Measurements from ENCODE around the gene PCDHGB4.
"Not testable (repeated sequence)": the region's sequence is repeated elsewhere in the genome, so short reads cannot be mapped to it uniquely, and the experiment has no call there.

Gene PCDHGB4

DNA sequence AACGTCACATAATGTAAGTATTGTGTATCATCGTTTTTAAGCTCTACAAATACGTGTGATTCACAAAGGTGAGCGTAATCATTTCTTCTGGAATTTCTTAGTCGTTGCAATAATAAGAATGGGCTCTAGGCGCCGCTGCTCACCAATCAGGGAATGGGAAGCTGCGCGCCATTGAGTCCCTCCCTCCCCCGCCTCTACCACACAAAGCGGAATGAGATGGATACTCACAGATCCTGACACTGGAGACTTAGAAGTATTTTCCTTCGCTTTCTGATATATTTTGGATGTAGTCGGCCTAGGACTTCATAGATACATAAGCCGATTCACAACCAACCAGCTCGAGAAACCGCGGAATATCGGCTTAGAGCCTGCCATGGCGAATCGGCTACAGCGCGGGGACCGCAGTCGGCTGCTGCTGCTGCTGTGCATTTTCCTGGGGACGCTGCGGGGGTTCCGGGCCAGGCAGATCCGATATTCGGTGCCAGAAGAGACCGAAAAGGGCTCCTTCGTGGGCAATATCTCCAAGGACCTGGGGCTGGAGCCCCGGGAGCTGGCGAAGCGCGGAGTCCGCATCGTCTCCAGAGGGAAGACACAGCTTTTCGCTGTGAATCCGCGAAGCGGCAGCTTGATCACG is 33.5 kb downstream of the PCDHGB4 start, which contains the start of gene PCDHGA11:
PCDHGA11 (plus strand) TSS at position 197 of the 634 bp plus-strand sequence; CDS start at position 374, 177 bp downstream.
- H3K27ac ChIP-seq (ENCODE audit: low read depth, low read length, severe bottlenecking), result no peak within 1 kb of the TSS
- 90 to 95% methylated on average over 39 to 41 of the region's 42 CpGs for WGBS, 2 experiments (ENCODE audit: insufficient coverage in 2 of 2)
- H3K4me1 ChIP-seq (ENCODE audit: control insufficient read depth, insufficient read depth, low read length, poor library complexity, severe bottlenecking), result no peaks in the 10 kb centered on the region
- H3K36me3 ChIP-seq (ENCODE audit: control insufficient read depth, insufficient read depth, low read length), result peaks cover 75% of the 10 kb centered on the region
- H3K4me3 ChIP-seq (ENCODE audit: extremely low read depth, insufficient read depth, low read length, poor library complexity, severe bottlenecking), result no peak within 1 kb of the TSS
- peaks cover 72% of the 10 kb centered on the region for H3K9me3 ChIP-seq (ENCODE audit: control insufficient read depth, low read length)

DNA sequence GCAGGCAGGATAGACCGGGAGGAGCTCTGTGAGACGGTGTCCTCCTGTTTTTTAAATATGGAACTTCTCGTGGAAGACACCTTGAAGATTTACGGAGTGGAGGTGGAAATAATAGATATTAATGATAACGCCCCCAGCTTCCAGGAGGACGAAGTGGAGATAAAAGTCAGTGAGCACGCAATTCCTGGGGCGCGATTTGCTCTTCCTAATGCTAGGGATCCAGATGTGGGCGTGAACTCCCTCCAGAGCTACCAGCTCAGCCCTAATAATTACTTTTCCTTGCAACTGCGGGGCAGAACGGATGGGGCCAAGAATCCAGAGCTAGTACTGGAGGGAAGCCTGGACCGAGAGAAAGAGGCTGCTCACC is 34.0 kb downstream of the PCDHGB4 start:
- WGBS, 2 experiments (ENCODE audit: insufficient coverage in 2 of 2), result 94 to 98% methylated on average over 10 to 13 of the region's 13 CpGs
- no peak overlapping the region for H3K4me3 ChIP-seq (ENCODE audit: extremely low read depth, insufficient read depth, low read length, poor library complexity, severe bottlenecking)
- H3K4me1 ChIP-seq (ENCODE audit: control insufficient read depth, insufficient read depth, low read length, poor library complexity, severe bottlenecking), result no peaks in the 10 kb centered on the region
- peaks cover 74% of the 10 kb centered on the region for H3K9me3 ChIP-seq (ENCODE audit: control insufficient read depth, low read length)
- H3K27ac ChIP-seq (ENCODE audit: low read depth, low read length, severe bottlenecking), result no peak overlapping the region
- peaks cover 78% of the 10 kb centered on the region for H3K36me3 ChIP-seq (ENCODE audit: control insufficient read depth, insufficient read depth, low read length)

DNA sequence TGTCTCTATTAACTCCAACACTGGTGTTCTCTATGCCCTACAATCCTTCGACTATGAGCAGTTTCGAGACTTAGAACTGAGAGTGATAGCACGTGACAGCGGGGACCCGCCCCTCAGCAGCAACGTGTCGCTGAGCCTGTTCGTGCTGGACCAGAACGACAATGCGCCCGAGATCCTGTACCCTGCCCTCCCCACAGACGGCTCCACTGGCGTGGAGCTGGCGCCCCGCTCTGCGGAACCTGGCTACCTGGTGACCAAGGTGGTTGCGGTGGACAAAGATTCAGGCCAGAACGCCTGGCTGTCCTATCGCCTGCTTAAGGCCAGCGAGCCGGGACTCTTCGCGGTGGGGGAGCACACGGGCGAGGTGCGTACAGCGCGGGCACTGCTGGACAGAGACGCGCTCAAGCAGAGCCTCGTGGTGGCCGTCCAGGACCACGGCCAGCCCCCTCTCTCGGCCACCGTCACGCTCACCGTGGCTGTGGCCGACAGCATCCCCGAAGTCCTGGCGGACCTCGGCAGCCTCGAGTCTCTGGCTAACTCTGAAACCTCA is 35.3 kb downstream of the PCDHGB4 start:
- Histone ChIP-seq H3K4me1 (ENCODE audit: control insufficient read depth, insufficient read depth, low read length, poor library complexity, severe bottlenecking) (no peaks in the 10 kb centered on the region), H3K4me3 (ENCODE audit: extremely low read depth, insufficient read depth, low read length, poor library complexity, severe bottlenecking) (no peak overlapping the region), H3K27ac (ENCODE audit: low read depth, low read length, severe bottlenecking) (no peak overlapping the region), H3K9me3 (ENCODE audit: control insufficient read depth, low read length) (peaks cover 81% of the 10 kb centered on the region), H3K36me3 (ENCODE audit: control insufficient read depth, insufficient read depth, low read length) (peaks cover 86% of the 10 kb centered on the region)
- 96 to 98% methylated on average over 37 to 42 of the region's 42 CpGs for WGBS, 2 experiments (ENCODE audit: insufficient coverage in 2 of 2)

DNA sequence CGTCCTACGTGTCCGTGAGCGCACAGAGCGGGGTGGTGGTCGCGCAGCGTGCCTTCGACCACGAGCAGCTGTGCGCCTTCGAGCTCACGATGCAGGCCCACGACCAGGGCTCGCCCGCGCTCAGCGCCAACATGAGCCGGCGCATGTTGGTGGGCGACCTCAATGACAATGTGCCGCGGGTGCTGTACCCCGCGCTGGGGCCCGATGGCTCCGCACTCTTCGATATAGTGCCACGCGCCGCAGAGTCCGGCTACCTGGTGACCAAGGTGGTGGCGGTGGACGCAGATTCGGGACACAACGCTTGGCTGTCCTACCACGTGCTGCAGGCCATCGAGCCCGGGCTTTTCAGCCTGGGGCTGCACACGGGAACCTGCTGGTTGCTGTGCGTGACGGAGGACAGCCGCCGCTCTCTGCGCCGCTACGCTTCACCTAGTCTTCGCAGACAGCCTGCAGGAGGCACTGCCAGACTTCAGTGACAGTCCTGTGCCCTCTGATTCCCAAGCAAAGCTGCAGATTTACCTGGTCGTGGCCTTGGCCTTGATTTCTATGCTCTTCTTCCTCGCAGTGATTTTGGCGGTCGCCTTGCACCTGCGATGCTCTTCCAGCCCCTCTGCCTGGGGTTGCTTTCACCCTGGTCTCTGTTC is 40.4 kb downstream of the PCDHGB4 start:
- Histone ChIP-seq H3K4me3 (ENCODE audit: extremely low read depth, insufficient read depth, low read length, poor library complexity, severe bottlenecking) (no peak overlapping the region), H3K36me3 (ENCODE audit: control insufficient read depth, insufficient read depth, low read length) (peaks cover 71% of the 10 kb centered on the region), H3K9me3 (ENCODE audit: control insufficient read depth, low read length) (peaks cover 69% of the 10 kb centered on the region), H3K4me1 (ENCODE audit: control insufficient read depth, insufficient read depth, low read length, poor library complexity, severe bottlenecking) (no peaks in the 10 kb centered on the region), H3K27ac (ENCODE audit: low read depth, low read length, severe bottlenecking) (no peak overlapping the region)
- WGBS, 2 experiments (ENCODE audit: insufficient coverage in 2 of 2), result 97 to 98% methylated on average over 52 to 53 of the region's 53 CpGs

DNA sequence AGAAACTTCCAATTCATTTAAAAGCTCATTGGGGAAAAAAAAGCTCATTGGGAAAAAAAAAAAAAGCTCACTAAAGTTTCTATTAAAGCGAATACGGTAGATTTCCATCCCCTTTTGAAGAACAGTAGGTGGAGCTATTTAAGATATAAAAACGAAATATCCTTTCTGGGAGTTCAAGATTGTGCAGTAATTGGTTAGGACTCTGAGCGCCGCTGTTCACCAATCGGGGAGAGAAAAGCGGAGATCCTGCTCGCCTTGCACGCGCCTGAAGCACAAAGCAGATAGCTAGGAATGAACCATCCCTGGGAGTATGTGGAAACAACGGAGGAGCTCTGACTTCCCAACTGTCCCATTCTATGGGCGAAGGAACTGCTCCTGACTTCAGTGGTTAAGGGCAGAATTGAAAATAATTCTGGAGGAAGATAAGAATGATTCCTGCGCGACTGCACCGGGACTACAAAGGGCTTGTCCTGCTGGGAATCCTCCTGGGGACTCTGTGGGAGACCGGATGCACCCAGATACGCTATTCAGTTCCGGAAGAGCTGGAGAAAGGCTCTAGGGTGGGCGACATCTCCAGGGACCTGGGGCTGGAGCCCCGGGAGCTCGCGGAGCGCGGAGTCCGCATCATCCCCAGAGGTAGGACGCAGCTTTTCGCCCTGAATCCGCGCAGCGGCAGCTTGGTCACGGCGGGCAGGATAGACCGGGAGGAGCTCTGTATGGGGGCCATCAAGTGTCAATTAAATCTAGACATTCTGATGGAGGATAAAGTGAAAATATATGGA is 43.0 kb downstream of the PCDHGB4 start, which contains the start of gene PCDHGA12:
PCDHGA12 (plus strand) TSS at position 176 of the 782 bp plus-strand sequence; CDS start at position 429, 253 bp downstream.
- H3K27ac ChIP-seq (ENCODE audit: low read depth, low read length, severe bottlenecking), result no peak within 1 kb of the TSS
- WGBS, 2 experiments (ENCODE audit: insufficient coverage in 2 of 2), result 95% methylated on average over 30 of the region's 33 CpGs
- peaks cover 57% of the 10 kb centered on the region for H3K9me3 ChIP-seq (ENCODE audit: control insufficient read depth, low read length)
- no peaks in the 10 kb centered on the region for H3K4me1 ChIP-seq (ENCODE audit: control insufficient read depth, insufficient read depth, low read length, poor library complexity, severe bottlenecking)
- peaks cover 65% of the 10 kb centered on the region for H3K36me3 ChIP-seq (ENCODE audit: control insufficient read depth, insufficient read depth, low read length)
- no peak within 1 kb of the TSS for H3K4me3 ChIP-seq (ENCODE audit: extremely low read depth, insufficient read depth, low read length, poor library complexity, severe bottlenecking)

DNA sequence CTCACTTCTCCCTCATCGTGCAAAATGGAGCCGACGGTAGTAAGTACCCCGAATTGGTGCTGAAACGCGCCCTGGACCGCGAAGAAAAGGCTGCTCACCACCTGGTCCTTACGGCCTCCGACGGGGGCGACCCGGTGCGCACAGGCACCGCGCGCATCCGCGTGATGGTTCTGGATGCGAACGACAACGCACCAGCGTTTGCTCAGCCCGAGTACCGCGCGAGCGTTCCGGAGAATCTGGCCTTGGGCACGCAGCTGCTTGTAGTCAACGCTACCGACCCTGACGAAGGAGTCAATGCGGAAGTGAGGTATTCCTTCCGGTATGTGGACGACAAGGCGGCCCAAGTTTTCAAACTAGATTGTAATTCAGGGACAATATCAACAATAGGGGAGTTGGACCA is 43.8 kb downstream of the PCDHGB4 start:
- WGBS, 2 experiments (ENCODE audit: insufficient coverage in 2 of 2), result 97 to 99% methylated on average over 35 to 37 of the region's 37 CpGs

DNA sequence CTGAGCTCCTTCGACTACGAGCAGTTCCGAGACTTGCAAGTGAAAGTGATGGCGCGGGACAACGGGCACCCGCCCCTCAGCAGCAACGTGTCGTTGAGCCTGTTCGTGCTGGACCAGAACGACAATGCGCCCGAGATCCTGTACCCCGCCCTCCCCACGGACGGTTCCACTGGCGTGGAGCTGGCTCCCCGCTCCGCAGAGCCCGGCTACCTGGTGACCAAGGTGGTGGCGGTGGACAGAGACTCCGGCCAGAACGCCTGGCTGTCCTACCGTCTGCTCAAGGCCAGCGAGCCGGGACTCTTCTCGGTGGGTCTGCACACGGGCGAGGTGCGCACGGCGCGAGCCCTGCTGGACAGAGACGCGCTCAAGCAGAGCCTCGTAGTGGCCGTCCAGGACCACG is 44.8 kb downstream of the PCDHGB4 start:
- H3K4me1 ChIP-seq (ENCODE audit: control insufficient read depth, insufficient read depth, low read length, poor library complexity, severe bottlenecking); H3K27ac ChIP-seq (ENCODE audit: low read depth, low read length, severe bottlenecking); H3K4me3 ChIP-seq (ENCODE audit: extremely low read depth, insufficient read depth, low read length, poor library complexity, severe bottlenecking): not testable (repeated sequence)
- Histone ChIP-seq H3K36me3 (ENCODE audit: control insufficient read depth, insufficient read depth, low read length) (peaks cover 47% of the 10 kb centered on the region), H3K9me3 (ENCODE audit: control insufficient read depth, low read length) (peaks cover 42% of the 10 kb centered on the region)
- 98 to 99% methylated on average over 21 to 27 of the region's 38 CpGs for WGBS, 2 experiments (ENCODE audit: insufficient coverage in 2 of 2)

More for the DNA sequence above, 43.8 kb downstream of the PCDHGB4 start:
- Histone ChIP-seq H3K27ac (ENCODE audit: low read depth, low read length, severe bottlenecking) (no peak overlapping the region), H3K9me3 (ENCODE audit: control insufficient read depth, low read length) (peaks cover 52% of the 10 kb centered on the region), H3K36me3 (ENCODE audit: control insufficient read depth, insufficient read depth, low read length) (peaks cover 57% of the 10 kb centered on the region), H3K4me1 (ENCODE audit: control insufficient read depth, insufficient read depth, low read length, poor library complexity, severe bottlenecking) (no peaks in the 10 kb centered on the region), H3K4me3 (ENCODE audit: extremely low read depth, insufficient read depth, low read length, poor library complexity, severe bottlenecking) (no peak overlapping the region)

DNA sequence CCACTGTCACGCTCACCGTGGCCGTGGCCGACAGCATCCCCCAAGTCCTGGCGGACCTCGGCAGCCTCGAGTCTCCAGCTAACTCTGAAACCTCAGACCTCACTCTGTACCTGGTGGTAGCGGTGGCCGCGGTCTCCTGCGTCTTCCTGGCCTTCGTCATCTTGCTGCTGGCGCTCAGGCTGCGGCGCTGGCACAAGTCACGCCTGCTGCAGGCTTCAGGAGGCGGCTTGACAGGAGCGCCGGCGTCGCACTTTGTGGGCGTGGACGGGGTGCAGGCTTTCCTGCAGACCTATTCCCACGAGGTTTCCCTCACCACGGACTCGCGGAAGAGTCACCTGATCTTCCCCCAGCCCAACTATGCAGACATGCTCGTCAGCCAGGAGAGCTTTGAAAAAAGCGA is 45.2 kb downstream of the PCDHGB4 start:
- not testable (repeated sequence) for H3K4me1 ChIP-seq (ENCODE audit: control insufficient read depth, insufficient read depth, low read length, poor library complexity, severe bottlenecking); H3K27ac ChIP-seq (ENCODE audit: low read depth, low read length, severe bottlenecking); H3K4me3 ChIP-seq (ENCODE audit: extremely low read depth, insufficient read depth, low read length, poor library complexity, severe bottlenecking)
- 92 to 98% methylated on average over 24 to 25 of the region's 29 CpGs for WGBS, 2 experiments (ENCODE audit: insufficient coverage in 2 of 2)
- peaks cover 43% of the 10 kb centered on the region for H3K36me3 ChIP-seq (ENCODE audit: control insufficient read depth, insufficient read depth, low read length)
- H3K9me3 ChIP-seq (ENCODE audit: control insufficient read depth, low read length), result peaks cover 38% of the 10 kb centered on the region

DNA sequence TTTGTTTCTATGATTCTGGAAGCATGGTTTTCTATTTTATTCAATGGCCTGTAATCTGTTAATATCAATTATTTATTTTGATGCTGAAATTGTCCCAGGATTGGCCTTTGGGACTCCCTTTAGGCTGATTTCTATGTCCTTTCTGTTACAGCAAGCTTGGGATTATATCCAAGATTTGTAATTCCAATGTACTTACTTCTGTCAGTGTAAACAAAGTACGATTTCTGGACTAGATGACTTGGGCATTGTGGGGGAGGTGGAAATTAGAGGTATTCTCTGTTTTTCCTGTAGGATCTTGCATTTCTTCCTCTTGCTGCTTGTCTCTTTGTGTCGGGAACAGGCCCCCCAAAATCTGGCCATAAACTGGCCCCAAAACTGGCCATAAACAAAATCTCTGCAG is 46.5 kb downstream of the PCDHGB4 start:
- H3K4me1 ChIP-seq (ENCODE audit: control insufficient read depth, insufficient read depth, low read length, poor library complexity, severe bottlenecking), result no peaks in the 10 kb centered on the region
- peaks cover 28% of the 10 kb centered on the region for H3K9me3 ChIP-seq (ENCODE audit: control insufficient read depth, low read length)
- no peak overlapping the region for H3K27ac ChIP-seq (ENCODE audit: low read depth, low read length, severe bottlenecking)
- WGBS, 2 experiments (ENCODE audit: insufficient coverage in 2 of 2), result 86% methylated on average over 1 of the region's 2 CpGs; no CpG with 5 or more reads in 1 of the 2 experiments
- H3K36me3 ChIP-seq (ENCODE audit: control insufficient read depth, insufficient read depth, low read length), result peaks cover 35% of the 10 kb centered on the region
- H3K4me3 ChIP-seq (ENCODE audit: extremely low read depth, insufficient read depth, low read length, poor library complexity, severe bottlenecking), result no peak overlapping the region

DNA sequence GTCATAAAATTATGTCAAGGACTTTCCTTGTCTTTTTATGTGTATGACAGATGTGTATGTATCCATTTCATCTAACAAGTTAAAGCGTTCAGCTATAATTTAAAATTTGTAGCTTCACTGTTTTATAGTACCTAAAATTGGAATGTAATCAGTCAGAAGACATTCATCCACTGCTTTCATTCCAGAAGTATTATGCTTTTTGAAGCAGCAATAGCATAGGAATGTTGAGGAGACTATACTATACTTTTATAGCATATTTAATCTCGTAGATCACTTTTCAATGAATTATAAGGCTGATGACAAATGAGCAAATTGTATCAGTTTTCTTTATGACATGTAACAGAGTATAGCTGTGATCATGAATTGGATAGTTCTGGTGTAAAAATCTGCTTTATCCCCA is 49.7 kb downstream of the PCDHGB4 start:
- Histone ChIP-seq H3K36me3 (ENCODE audit: control insufficient read depth, insufficient read depth, low read length) (peaks cover 34% of the 10 kb centered on the region), H3K9me3 (ENCODE audit: control insufficient read depth, low read length) (peaks cover 7% of the 10 kb centered on the region), H3K4me1 (ENCODE audit: control insufficient read depth, insufficient read depth, low read length, poor library complexity, severe bottlenecking) (no peaks in the 10 kb centered on the region), H3K4me3 (ENCODE audit: extremely low read depth, insufficient read depth, low read length, poor library complexity, severe bottlenecking) (no peak overlapping the region), H3K27ac (ENCODE audit: low read depth, low read length, severe bottlenecking) (no peak overlapping the region)
- 100% methylated on average over 1 of the region's 2 CpGs; no CpG with 5 or more reads in 1 of the 2 experiments for WGBS, 2 experiments (ENCODE audit: insufficient coverage in 2 of 2)

All from mesodermal cell (in vitro differentiated cells).